ENCODE results near the gene P4HB.

- no peak for TF ChIP-seq CTCF (IDR thresholded peaks at IDR 0.05)
- TF ChIP-seq SIN3A (IDR thresholded peaks at IDR 0.05; ENCODE audit: borderline replicate concordance, insufficient read depth, low read depth, low read length) = no peak
Observed at GRCh38 chr17:81819708-81820107, 40.6 kb downstream of the P4HB start.
